G401 (cell line): Measurements from ENCODE around the gene KIFC3. TPM values are rescaled to one million over a fixed set of nuclear protein-coding genes. Genes with fewer than 3 reads are reported as not detected.
"Not testable (repeated sequence)": the region's sequence is repeated elsewhere in the genome, so short reads cannot be mapped to it uniquely, and the experiment has no call there.

Source experiments
- DNase-seq: peaks from one replicate; pipeline ENCODE4 v3.0.0-alpha.2; 2015; ENCODE audit warnings: low spot score
- in situ Hi-C: cut with HindIII; loops from 2 replicates; pipeline ENCODE4 v1.10.0; 2016; ENCODE audit warnings: low sequenced_read_pairs, mixed read lengths
- total RNA-seq: library from RNA; depleted of rRNA; stranded (reverse); fragments of >200 nt; shearing (Covaris generic); gene quantifications from 2 replicates; pipeline ENCODE4 v1.2.3, GENCODE V29; 2014

KIFC3 gene
- total RNA-seq, 1 experiment from 2014 or later: 53.5 TPM

DNA sequence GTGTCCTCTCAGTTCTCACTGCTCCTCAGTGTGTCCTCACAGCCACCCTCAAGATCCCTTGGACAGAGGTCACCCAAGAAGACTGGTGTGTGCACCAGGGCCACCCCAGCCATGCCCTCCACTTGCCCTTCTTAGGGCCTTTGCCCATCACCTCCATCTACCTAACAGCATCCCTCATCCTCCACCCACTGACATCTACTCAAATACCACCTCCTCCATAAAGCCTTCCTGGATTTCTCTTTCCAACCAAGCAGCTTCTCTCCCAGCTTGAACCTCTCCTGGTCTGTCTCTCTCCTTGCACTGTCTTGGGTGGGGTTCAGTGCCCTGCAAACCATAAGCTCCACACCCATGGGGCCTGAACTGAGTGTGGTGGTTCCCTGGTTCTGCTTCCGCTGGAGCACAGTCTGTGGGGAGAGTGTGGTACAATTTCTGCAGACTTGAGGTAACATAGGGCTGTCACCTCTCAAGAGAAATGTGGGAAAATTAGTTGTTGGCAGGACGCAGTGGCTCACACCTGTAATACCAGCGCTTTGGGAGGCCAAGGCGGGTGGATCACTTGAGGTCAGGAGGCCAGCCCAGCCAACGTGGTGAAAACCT lies 52.3 kb downstream of the KIFC3 start:
- no peak for DNase-seq
- in situ Hi-C loops: no loop called here

DNA sequence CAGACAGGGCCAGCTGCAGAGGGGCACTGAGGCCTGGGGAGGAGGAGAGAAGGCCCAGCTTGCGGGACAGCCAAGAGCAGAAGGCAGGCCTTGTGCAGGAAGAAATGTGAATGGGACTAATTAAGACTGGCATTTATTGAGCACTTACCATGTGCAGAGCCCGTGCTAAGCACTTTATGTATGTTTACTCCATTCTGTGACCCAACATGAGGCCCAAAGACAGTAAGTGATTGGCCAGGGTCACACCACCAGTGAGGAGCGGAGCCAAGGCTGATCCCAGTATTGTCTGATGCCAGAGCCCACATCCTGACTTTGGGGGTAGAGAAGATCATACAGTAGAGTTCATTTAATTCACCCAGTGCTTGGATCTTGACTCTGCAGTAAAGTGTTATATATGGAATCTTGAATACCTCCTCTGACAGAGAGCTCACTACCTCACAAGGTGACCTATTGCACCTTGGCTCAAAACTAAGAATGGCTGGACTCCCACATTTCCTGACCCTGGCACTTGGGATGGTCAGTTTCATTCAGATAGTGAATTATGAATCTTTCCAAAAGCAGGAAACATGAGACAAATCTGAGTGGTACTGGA lies 53.1 kb downstream of the KIFC3 start:
- in situ Hi-C loops: no loop called here
- no peak for DNase-seq

DNA sequence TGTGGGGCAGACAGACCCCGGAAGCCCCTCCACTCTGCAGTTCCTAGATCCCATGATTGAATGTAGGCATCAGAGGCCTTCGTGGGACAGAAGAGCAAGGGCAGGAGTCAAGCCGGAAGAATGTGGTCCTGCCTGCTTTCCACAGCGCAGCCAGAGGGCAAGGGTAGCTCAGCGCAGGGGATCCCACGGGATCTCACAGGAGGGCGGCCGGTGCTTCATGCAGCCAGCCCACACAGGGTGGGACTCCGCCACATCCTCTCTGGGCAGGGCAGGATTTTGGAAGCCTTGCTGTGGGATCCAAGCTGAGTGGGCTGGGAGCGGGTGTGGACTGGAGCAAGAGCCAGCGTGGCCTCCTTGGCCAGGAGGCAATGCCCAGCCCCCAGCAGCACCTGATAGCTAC lies 53.7 kb downstream of the KIFC3 start:
- no peak for DNase-seq
- in situ Hi-C loops: no loop called here

DNA sequence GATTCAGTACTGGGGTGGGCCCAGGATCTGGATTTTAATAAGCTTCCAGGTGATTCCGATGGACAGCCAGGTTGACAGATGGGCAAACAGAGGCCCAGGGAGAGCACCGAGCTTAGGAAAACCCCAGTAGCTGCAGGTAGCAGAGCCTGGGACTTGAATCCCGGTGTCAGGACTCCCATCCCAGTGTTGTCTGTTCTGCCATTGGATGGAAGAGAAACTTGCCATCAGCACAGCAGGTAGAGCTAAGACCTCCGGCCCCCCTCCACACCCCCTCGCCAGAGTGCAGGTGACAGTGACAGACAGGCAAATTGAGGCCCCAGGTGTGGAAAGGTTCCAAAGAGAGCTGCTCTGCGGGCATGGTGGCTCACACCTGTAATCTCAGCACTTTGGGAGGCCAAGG lies 54.3 kb downstream of the KIFC3 start:
- in situ Hi-C loops: no loop called here
- no peak for DNase-seq

DNA sequence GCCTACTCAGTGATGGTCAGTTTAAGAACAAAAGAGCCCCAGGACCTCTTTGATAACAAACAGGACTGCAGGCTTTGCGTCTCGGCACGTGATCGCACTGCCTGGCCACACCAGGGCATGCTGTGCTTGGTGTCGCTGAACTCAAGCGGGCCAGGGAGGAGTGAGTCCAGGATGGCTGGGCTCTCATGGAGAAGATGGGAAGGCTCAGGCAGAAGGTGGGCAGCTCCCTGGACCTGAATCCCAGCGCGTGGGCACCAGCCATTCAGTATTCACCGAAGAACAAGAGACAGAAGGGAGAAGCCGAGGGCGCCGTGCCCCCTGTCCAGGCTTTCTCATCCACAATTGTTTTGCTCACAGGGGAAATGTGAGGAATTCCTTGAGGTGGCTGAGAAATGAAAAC lies 54.8 kb downstream of the KIFC3 start:
- in situ Hi-C loops: no loop called here
- no peak for DNase-seq

DNA sequence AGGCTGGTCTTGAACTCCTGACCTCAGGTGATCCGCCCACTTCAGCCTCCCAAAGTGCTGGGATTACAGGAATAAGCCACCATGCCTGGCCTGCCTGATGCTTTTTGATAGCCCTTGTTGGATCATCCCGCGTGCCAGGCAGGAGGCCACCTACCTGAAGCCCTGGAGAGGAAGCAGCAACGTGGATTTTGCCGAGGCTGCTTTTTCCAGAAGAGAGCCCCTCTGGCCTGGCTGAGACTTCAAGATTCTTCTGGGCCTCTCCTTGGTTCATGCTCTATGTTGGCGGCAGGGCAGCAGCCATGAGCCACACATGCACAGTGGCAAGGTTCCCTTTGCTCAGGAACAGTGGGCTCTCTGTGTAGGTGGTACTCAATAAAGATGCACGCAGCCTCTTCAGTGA lies 55.2 kb downstream of the KIFC3 start:
- in situ Hi-C loops: no loop called here
- DNase-seq: no peak

DNA sequence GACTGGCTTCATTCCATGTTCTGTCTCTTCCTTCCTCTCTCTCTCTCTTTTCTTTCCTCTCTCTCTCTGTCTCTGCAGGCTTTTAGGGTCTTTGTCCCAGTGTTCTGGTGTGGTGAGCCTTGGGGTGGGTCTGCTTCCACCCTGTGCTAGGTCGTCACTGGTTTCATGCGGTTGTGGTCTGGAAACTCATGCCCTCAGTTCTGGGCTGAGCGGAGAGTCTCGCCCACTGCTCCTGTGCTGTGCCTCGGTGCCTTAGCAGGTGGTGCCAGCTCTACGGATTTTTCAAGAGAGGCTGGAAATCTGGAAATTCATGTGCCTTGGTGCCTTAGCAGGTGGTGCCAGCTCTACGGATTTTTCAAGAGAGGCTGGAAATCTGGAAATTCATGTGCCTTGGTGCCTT lies 56.0 kb downstream of the KIFC3 start:
- in situ Hi-C loops: not testable (repeated sequence)

DNA sequence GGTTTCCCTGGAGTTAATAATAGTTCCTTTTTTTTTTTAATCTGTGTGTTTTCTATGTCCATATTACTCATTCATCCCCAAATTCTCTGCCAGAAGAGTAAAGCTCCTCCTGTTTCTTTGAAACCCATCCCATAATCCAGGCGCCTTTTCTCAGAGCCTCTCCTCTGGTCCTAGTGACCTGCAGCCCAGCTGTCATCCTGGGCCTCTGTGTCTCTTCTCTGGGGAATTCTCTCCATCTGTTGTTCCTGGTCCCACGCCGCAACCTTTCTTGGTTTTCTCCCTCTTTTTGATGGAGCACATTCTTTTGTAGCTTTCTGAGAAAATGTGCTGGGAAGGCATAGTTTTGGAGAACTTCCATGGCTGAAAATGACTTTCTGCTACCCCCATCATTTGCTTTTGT lies 56.5 kb downstream of the KIFC3 start:
- no peak for DNase-seq
- in situ Hi-C loops: no loop called here

More for the DNA sequence above, 56.0 kb downstream of the KIFC3 start:
- DNase-seq: not testable (repeated sequence)

DNA sequence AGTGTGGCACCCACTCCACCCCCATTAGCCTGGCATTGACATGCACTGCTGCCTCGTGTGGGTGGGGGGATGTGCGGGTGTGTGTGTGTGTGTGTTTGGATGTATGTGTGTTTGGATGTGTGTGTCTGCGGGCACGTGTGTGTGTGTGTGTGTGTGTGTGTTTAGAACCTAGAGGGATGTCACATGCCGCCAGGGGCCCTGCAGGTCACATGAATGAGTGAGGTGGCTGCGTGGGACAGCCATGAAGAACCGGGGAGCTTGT lies 57.7 kb downstream of the KIFC3 start:
- no peak for DNase-seq
- in situ Hi-C loops: no loop called here

DNA sequence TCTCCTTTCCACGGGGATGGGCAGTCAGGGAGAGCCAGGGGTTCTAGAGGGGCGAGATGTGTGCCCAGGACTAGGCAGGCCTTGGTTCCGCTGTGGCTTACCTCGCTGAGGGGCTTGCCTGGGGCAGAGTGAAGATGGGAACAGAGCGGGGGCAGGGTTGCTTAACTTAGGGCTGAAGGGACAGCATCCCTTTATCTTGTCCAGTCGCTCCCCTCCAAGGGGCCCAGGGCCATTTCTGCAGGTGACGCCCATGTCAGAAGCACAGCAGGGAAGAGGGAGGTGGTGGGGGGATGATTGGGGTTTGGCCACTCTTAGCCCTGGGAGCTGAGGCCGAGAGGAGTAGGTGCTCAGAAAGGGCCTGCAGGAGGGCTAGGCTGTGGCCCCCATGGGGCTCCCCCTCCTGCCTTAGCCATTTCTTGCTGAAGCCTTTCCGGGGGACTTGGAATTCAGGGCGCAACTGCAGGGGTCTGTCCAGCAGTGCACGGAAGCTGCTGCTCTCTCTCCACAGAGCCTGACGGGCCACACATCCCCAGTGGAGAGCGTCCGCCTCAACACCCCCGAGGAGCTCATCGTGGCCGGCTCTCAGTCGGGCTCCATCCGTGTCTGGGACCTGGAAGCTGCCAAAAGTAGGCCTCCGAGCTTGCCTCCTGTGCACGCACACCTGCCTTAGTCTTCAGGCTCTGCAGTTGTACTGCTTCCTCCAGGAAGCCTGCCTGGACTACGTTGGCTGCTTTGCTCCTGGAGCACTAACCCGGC lies 58.2 kb downstream of the KIFC3 start:
- no peak for DNase-seq
- in situ Hi-C loops: no loop called here

DNA sequence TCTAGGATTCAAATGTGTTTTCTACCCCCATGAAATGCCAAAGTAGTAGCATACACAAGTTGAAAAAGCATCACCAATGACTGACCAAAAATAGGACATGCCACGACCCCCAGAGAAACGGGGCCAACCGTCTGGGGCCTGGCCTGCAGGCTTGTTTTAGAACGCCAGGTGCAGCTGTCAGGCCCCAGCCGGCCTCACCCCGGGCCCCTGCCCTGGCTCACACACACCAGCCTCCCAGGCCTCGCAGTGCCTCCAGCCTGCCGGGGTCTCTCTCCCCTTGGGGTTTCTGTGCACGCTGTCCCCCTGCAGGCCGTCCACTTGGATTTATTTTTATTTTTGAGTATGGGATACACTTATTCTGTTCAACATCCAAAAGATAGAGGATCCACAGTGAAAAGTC lies 58.8 kb downstream of the KIFC3 start:
- in situ Hi-C loops: no loop called here
- DNase-seq: no peak

DNA sequence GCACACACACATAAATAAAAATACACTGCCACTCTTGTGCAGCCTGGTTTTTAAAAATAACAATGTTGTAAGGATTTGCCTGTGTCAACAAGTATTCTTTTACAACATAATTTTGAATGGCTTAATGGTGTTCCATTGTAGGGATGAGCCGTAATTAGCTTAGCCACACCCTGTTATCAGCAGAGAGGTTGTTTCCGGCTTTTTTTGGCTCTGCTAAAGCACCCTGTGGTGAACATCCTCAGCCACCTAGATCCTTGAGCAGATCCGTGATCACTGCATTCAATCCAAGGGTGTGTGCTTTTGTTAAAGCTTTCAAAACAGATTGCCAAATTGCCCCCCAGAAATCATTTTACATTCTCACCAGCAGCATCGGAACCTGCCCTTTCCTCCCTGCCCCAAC lies 59.7 kb downstream of the KIFC3 start:
- DNase-seq: no peak
- in situ Hi-C loops: no loop called here

DNA sequence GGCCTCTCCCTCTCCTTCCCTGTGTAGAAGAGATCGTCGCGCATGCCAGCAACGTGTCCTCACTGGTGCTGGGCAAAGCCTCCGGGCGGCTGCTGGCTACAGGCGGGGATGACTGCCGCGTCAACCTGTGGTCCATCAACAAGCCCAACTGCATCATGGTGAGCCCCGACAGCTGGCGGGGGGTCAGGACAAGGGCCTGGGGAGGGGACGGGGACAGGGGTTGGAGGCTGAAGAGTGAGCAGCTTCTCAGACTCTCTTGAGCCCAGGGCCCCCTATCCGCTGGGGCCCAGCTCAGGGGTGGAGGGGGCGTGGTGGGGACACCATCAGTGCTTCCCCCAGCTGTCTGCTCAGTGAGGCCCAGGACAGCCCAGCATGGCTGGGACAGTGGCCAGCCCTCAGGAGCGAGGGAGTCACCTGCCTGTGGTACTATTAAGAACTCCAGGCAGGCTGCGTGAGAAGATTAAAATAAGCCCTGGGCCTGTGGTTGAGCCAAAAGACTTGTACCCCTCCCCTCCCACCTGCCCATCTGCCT lies 60.6 kb downstream of the KIFC3 start:
- peak; percentile 25 for DNase-seq

DNA sequence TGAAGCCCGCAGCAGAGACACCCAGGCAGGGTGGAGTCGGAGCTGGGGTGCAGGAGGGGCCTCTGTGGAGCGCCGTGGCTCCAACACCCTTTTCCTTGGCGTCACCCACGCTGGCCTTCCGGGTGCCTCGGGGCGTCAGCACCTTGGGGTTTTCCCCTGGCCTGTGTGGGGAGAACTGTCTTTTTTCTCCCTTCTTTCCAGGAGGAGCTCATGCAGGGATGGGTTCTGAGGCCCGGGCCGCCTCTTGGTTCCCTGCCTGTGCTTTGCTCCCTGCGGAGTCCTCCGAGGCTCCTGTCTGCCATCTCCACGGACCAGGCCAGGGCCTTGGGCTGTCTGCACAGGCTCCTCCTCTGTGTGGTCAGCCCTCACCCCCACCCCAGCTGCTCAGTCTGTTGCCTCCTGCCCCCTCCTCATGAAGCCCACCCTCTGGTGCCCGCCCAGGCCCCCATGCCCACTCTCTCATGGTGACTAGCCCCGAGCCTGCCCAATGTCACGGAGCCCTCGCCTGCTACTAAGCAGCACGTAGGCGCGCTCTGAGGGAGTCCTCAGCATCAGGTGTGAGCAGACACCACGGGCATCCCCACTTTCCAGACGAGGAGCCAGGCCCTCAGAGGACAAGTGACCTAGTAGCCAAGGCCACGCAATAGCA lies 61.7 kb downstream of the KIFC3 start:
- DNase-seq: no peak
- in situ Hi-C loops: no loop called here

More for the DNA sequence above, 60.6 kb downstream of the KIFC3 start:
- in situ Hi-C loops: no loop called here

DNA sequence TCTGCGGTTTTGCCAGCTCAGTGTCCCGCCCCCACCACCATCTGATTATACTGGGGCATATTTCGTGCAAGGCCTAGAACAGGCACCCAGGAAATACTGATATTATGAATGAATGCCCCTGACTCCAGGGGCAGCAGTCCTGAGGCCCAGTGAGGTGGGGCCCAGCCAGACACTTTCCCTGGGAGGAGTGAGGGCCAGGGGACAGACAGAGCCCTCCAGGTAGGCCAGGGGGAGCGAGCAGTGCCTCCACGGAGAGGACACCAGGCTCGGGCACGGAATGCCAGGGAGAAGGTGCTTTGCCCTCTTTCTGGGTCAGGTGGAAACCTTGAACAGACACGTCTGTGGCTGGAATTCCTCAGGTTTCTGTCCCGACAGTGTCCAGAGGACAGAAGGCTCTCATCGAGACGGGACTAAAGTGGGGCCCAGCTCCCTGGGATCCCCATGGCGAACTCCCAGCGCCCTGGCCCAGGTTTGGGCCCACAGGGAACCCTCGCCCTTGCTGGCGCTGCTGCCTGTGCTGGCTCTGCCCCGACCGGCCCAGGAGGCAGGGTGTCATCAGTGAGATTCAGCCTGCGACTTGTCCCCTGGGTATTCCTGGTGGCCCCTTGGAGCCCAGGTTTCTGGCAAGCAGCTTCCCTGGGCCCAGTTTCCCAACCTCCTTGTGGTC lies 62.4 kb downstream of the KIFC3 start:
- DNase-seq: no peak
- in situ Hi-C loops: no loop called here

DNA sequence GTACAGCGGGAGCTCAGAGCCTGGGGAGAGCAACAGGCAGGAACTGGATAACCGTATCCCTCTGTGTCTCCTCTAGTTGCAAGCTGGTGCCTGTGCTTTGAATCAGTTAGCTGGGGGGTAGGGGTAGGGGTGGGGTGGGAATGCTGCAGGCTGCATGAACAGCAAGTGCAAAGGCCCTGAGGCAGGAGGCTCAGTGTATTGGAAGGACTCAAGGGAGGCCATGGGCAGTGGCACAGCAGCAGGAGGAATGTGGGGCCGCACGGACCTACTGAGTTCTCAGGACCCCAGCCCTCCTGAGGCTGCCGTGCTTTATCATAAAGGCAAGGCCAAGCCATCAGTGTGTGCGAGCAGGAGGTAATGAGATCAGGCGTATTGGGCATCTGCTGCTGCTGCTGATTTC lies 63.4 kb downstream of the KIFC3 start:
- DNase-seq: no peak
- in situ Hi-C loops: no loop called here

DNA sequence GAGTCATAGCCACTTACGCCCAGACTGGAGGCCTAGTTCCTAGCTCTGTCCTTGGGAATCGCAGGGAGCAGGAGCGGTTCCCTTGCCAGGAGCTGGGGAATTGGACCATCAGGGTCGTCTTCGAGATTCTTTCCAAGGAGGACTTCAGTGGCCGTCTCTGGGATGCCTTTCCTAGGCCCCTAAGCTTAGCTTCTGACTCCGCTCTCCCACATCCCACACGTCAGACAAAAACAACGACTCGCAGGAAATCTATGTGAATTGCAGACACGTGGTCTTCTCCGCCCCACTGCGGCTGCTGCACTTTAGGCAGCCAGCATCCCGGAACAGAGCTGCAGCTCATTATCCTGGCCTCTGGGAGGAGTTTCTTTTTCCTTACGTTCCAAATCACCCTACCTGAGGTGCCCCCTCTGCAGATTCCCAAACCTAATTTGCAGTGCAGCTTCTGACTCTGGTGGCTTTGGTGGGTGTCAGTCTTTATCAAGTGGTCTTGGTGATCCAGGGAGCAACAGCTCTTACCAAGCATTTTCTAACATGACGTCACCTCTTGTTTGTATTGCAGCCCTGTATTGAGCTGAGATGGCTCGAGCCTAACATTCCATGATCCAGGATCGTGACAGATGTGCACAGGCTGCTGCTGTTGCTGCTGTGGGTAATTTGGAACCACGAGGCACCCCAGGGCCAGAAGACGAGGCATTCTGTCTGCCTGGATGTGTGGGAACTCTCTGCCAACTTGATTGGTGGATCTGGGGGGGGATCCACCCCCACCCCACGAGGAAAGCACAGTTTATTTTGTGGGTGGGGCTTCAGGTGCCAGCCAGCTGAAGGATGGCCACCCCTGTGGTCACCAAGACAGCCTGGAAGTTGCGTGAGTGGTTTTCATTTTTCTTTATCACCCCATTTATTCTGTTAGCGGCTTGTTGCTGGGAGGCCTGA lies 65.6 kb downstream of the KIFC3 start:
- in situ Hi-C loops: no loop called here
- peak; percentile 33 for DNase-seq

DNA sequence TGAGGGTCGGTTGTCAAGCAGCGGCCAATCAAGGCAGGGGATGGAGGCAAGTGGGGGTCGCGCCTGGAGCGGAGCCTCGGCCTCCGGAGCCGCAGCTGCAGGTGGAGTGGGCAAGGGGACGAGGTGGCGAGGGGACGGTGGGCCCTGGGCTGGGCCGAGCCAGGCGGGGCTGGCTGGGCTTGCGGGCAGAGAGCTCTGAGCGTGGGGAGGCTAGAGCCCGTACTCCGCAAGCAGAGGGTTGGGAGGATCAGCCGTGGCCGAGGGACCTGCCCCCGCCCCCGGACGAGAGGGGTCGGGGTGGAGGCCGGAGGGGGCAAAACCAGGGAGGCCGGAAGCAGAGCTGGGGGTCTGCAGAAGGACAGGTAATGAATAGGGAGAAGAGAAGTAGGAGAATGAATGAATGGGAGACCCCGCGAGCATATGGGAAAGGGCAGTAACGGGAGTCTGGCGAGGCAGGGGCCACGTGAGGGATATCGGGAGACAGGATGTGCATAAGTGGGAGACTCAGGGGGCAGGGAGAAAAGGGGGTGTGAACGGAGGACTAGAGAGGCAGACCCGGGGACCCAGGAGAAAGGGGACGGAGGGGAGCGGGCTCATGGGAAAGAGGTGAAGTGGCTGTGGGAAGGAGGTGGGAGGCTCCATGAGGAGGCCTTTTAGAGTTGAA lies 66.4 kb downstream of the KIFC3 start, which contains the start of gene KATNB1:
TSS of gene KATNB1 (plus strand) at position 16 of the 664 bp plus-strand sequence. CDS start 1,474 bp downstream, outside the sequence.
- in situ Hi-C loops: no loop called here
- DNase-seq: peak; percentile 21
